NK-92 (cell line): ENCODE data around the gene YWHAG.
"Not testable (repeated sequence)": the region's sequence is repeated elsewhere in the genome, so short reads cannot be mapped to it uniquely, and the experiment has no call there.

Source experiments
- DNase-seq: peaks from one replicate; lab custom pipeline; 2025; ENCODE audit not compliant: unreplicated experiment; lab: John Stamatoyannopoulos, UW

YWHAG gene

DNA sequence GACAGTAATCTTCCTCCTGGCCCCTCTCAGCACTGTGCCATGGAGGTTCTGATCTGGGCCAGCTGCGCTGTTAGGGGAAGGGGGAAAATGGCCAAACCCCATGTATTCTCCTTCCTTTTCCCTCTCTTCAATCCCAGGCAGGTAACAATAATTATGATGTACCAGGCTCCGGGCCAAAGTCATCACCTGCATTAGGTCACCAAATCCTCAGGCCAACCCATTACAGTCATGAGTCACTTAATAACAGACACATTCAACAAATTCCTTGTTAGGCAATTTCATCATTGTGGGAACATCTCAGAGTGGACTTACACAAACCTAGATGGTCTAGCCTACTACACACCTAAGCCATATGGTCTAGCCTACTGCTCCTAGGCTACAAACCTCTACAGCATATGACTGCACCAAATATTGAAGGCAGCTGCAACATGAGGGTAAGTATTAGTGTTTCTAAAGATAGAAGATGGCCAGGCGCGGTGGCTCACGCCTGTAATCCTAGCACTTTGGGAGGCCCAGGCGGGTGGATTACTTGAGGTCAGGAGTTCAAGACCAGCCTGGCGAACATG is 58.5 kb downstream of the YWHAG start:
- DNase-seq: no peak

DNA sequence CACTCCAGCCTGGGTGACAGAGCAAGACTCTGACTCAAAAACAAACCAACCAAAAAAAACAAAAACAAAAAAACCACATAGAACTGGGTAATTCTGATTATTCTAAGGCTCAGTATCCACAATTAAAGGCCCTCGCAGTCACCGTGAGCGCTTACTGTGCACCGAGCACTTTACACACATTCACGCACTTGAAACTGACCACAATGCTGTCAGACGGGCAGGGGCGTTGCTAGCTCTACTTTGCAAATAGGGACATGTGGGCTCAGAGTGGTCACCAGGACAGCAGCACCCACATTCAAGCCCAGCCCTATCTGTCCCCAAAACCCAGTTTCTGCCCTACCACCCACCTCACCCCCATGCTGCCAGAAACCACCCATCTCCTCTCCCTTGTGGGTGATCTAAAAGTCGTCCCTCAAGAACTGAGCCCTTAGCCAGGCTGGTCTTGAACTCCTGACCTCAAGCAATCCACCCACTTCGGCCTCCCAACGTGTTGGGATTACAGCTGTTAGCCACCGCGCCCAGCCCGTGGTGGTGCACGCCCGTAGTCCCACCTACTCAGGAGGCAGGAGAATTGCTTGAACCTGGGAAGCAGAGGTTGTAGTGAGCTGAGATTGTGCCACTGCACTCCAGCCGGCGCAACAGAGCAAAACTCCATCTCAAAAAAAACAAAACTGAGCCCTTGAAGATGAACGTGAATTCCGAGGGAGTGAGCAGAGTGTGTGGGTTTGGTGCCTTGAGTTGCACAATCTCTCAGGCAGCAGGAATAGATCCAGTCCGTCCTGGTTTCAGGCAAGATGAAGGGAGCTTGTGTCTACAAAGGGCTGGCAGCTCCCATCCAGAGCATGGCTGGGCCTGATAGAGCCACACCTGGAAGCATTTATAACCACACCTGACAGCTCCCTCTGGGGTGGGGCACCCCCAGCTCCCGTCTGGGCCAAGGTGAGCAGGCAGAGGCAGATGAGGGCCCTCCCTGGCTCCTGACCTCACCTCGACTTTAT is 61.7 kb downstream of the YWHAG start:
- no peak for DNase-seq

DNA sequence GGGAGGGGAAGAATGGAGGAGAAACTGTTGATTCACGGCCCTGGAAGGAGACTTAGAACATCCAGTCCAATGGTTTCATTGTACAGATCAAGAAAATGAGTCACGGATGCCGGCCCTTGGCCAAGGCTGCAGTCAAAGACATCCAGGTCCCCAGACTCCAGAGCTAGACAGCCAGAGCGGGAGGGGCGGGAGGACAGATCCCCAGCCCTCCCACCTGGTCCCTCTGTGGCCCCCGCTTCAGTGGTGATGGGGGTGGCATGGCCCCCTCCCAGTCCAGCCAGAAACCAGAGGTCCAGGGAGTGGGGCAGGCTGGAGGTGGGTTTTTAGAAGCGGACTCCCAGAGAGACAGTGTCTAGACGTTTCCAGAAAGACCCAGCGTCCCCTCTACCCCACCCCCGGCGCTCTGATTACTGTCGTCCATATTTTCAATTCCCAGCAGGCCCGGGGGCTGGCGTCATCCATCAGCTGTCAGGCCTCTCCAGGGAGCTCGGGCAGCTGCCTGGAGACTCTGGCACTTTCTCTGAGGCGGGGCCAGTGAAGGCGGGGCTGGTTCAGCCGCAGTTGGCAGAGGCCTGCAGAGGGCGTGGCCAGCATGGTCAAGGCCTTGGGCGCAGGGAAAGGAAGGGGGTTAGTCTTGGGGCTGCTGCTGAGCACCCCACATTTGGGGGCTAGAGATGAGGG is 64.3 kb downstream of the YWHAG start:
- DNase-seq: no peak

DNA sequence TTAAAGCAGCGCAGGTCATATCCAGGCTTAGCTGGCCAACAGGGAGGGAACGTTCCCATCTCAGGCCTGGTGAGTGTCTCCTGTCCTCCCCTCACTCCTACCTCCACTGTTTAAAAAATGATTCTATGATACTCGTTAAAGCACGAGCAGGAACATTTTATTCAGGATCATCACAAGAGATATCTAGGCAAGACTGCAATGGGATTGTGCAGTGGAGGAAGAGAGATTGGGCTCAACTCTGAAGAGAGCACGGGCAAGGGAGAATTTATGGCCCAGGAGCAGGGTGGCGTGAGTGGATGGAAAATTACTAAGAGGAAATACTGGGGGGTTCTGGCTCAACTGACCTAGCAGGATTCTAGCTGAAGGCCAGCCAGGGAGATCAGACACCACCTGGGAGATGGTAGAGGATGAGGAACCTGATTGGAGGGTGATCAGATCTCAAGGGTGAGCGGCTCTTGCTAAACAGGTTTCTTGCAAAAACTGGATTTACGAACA is 65.3 kb downstream of the YWHAG start:
- no peak for DNase-seq

DNA sequence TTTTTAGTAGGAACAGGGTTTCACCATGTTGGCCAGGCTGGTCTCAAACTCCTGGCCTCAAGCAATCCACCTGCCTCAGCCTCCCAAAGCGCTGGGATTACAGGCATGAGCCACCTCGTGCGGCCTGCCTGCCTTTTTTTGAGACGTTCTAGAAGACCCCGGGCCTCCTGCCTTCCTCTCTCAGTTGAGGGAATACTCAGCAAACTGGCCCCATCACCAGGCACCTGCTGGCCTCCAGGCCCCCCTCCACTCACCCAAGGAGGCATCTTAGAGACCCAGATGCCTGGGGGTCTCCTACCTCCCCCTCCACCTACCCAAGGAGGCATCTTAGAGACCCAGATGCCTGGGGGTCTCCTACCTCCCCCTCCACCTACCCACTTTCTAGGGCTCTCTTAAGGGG is 65.9 kb downstream of the YWHAG start:
- DNase-seq: not testable (repeated sequence)

DNA sequence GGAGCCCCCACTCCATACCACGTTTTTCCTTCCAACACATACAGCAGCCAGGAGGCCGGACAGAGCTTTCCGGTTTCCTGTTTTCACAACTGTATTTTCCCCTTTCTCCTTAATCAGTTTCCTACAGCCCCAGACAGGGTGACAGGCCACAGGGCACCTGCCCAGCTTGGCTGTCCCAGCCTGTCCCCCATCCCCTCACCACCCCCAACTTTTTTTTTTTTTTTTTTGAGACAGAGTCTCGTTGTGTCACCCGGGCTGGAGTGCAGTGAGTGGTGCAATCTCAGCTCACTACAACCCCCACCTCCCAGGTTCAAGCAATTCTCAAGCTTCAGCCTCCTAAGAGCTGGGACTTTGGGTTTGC is 66.6 kb downstream of the YWHAG start:
- no peak for DNase-seq

DNA sequence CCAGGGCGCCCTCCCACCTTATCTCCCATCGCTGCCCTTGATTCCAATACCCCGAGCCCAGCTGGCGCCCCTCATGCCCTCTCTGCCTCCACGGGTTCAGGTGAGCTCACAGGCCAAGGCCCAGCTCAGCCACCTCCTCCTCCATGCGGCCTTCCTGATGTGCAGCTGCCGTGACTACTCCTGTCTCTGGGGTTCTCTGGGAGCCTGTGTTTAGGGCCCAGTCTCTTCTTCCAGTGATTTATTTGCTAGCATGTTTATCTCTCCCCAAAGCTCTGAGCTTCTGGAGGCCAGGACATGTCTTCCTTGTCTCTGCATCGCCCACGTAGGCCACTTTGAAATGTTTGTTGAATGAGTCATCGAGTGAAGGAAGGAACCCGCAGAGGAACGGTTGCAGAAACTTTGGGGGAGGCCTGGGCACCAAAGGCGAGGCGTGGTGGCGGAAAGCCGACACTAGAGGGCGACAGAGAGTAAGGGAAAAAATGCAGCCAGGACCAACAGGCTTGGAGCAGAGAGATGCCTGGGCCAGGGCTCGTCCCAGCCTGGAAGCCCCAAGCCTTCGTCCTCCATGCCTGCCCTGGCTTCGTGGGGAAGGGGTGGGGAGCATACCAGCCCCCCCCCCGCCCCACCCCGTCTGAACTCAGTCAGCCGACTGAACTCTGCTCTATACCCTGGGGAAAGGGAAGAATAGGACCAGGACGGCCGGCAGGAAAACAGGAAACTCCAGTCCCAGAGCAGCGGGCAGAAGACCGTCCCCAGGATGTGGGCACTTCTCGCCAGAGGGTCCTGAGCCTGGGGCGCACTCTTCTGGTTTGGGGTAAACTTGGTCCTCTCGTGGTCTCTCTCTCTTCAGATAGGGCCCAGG is 67.2 kb downstream of the YWHAG start:
- DNase-seq: no peak

DNA sequence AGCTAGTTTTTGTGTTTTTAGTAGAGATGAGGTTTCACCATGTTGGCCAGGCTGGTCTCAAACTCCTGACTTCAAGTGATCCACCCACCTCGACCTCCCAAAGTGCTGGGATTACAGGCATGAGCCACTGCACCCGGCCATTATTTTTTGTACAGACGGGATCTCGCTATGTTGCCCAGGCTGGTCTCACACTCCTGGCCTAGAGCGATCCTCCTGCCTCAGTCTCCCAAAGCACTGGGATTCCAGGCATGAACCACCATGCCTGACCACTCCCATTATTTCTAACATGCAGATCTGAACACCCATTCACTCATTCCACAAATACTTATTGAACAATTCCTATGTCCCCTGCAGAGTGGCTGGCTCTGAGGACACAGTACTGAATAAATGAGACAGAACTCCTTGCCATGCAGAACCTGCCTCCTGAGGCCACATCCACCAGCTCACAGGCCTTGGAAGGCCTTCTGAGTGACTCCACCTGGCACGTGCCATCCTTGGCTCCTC is 67.9 kb downstream of the YWHAG start:
- DNase-seq: not testable (repeated sequence)

DNA sequence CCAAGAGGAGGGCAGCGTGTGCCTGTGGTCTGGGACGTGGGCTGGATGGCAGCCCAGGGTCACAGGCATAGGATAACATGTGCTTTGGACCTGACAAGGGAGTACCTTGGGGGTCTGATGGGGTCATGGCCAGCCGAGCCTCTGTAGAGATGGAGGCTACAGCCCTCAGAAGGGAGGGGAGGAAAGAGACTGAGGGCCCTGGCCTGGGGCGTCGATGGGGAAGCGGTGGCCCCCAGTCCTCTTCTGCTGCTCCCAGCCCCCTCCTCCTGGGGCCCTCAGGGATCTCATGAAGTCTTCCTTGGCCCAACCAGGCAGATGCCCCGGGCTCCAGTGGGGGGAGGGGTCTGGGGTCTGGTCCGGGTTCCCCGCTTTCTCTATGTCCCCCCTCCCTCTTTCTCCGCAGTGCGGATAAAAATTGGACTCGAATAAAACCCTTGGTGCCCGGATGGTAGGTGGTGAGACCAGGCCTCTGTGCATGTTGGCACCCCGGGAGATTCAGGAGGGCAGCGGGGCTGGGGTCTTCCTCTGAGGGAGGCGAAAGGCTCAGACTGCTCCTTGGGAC is 71.9 kb downstream of the YWHAG start:
- DNase-seq: no peak

DNA sequence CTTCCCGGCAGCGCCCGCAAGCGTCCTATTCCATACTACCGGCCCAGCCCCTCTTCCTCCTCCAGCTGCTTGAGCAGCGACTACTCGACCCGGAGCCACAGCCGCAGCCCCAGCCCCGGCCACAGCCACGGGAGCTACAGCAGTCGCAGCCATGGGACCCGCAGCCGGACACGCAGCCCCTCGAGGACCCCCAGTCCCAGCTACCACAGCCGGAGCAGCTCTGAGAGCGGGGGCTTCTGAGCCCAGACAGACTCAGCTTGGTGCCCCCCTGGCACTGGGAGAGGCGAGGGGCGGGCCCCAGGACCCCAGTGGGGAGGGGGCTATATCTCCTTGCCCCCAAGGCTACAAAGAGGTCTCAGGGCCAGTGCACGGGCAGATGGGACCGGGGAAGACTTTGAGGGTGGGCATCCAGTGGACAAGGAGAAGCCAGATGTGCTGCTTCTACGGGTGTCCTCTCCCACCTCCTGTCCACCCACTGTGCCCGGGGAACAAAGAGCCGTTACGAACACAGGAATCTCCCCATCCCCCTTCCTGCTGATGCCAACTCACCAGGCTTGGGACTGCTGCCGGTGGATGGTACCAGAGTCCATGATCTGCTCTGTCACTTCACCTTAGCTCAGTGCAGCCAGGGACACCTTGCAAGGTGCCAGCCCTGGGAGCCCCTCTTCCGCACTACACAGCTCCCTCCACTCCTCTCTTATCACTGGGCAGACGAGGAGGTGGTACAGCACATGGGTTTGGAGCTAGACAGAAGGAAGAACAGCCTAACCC is 73.0 kb downstream of the YWHAG start:
- DNase-seq: no peak

DNA sequence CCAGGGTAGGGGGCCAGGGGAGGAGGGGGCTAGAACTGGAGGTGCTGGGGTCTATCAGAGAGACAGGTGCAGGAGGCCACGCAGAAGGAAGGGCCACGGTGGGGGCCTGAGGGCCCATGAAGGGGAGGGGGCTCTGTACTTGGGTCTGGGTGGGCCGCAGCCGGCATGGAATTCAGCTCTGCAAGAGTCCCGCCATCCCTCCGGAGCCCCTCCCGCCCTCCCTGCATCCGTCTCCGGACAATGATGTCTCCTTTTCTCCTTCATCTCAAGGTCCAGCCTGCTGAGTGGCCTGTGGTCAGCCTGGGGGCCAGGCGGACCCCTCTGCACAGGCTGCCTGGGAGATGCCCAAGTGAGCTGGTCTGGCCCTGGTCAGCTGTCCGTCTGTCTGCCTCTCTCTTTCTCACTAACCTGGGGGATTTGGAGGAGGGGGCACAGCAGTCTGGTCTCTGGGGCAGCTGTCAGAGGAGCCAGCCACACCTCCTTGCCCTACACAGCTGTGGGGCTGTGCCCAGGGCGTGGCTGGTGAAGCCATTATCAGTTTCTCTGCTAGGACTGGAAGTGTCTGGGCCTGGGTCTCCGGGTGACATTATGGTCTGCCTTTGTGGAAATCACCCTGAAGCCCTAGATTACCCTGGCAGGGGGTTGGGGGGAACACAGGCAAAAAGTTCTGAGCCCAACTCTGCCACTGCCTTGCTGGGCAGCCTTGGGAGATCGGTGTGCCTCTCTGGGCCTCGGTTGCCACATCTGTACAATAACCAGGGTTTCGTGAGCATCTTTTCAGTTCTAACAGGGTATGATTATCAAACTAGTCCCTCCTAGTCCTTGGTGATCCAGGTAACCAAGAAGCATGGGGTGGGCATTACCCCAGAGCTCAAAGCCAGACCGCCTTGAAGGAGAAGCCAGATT is 75.3 kb downstream of the YWHAG start:
- DNase-seq: no peak

DNA sequence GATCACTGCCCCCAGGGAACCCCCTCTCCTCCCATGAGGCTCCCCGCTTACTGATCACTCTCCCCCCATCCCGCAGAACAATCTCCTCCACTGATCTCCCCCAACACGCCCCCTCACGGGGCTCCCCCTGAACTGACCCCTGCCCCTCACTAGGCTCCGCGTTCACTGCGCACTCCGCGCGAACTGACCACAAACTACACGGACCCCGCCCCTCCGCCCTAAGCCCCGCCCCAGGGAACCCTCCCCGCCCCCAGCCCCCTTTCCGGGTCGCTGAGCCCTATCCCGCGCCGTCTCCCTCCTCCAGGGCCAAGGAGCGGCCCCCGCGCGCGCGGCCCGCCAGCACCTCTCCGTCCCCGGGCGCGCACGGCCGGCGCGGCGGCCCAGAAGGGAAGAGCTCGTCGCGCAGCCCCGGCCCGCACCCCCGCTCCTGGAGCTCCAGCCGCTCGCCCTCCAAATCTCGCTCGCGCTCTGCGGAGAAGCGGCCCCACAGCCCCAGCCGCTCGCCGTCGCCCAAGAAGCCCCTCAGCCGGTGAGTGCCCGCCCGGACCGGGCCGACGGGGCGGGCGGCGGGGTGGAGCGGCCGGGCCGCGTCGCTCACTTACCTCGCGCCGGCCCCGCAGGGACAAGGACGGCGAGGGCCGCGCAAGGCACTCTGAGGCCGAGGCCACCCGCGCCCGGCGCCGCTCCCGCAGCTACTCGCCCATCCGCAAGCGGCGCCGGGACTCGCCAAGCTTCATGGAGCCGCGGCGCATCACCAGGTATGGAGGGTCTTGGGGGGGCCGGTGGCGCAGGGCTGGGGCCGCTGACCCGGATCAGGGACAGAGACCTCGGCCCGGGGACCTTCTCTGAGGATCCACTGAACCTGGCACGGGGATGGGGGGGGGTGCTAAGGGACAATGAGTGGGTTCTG is 76.2 kb downstream of the YWHAG start:
- DNase-seq: no peak

DNA sequence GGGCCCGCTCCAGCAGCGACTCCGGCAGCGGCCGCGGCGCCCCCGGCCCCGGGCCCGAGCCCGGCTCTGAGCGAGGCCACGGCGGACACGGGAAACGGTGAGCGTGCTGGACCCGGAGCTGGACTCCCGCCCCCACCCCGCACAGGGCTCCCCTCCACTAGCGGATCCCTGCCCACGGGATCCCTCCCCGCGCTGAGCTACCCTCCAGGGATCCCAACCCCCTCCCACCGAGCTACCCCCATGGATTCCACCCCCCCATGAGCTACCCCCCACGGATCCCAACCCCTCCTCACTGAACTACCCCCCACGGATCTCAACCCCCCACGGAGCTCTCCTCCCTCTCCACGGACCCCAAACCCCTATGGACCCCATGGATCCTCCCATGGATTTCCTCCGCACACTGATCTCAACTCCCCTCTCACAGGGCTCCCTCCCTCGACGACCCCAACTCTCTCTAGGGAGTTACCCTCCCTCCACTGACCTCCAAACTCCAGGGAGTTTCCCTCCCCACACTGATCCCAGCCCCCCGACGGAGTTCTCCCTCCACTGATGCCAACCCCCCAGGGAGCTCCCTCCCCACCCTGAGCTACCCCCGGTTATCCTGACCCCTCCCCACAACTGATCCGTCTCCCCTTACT is 77.0 kb downstream of the YWHAG start:
- DNase-seq: no peak

DNA sequence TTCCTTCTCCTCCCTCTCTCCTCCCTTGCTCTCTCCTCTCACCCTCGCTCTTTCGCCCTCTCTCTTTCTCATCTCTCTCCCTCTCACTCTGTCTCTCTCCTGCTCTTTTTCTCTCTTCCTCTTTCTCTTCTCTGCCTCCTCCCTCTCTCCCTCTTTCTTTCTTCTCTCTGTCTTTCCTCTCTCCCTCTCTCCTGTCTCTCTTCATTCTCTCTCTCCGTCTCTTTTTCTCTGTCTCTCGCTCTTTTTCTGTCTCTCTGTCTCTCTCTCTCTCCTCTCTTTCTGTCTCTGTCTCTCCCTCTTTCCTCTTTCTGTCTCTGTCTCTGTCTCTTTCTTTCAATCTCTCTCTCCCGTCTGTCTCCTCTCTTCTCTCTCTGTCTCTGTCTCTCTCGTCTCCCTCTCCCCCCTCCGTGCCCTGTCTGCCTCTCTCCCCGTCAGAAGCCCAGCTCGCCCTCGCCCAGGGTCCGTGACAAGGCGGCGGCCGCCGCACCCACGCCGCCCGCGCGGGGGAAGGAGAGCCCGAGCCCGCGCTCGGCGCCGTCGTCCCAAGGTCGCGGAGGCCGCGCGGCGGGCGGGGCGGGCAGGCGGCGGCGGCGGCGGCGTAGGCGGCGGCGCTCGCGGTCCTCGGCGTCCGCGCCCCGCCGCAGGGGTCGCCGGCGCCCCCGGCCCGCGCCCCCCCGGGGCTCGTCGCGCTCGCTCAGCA is 77.6 kb downstream of the YWHAG start:
- no peak for DNase-seq

DNA sequence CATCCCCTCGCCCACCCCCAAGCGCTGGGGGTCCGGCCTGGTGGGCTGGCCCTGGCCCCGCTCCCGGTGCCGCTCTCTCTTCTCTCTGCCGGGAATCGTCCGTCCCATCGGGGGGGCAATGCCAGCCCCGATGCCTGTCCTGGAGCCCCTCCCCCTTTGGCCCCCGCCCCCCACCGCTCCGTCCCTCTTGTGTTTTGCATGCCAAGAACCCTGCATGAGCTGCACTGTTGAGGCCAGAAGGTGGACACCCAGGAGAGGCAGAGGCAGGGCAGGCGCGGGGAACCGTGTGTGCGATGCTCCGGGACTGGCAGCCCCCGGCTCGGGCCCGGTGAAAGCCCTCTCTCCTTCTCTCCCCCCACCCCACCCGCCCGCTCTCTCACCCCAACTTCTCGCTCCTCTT is 78.4 kb downstream of the YWHAG start:
- no peak for DNase-seq

DNA sequence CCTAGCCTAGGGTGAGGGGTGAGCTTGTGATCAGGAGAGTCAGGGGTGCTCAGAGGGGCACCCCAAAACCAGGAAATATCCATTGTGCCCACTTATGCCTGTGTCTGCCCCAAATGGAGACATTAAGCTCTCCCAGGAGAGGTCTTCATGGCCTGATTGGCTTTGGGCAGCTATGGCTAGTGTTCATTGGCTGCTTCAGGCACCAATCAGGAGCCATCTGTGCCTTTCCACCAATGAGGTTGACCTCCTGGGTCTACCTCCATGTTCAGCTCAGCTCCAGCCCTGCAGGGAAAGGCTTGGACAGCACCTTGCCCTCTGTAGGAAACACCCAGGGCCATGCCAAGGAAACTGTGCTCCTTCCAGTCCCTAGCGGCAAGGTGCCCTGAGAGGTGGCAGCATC is 80.3 kb downstream of the YWHAG start:
- DNase-seq: no peak
